T-helper 17 cell (primary cell): ENCODE results near the gene FYB1. TPM values are rescaled to one million over a fixed set of nuclear protein-coding genes. Genes with fewer than 3 reads are reported as not detected.

Experiments
- ATAC-seq: fragments of 150-1000 bp; cut with Tn5 transposase; 2 replicates; pipeline ENCODE4 v1.10.0; 2021; ENCODE audit warnings: mild to moderate bottlenecking, moderate library complexity
- DNase-seq, 3 donors: peaks; one replicate each; pipeline versions ENCODE4 v3.0.0 to v3.0.0-alpha.2; 2020 to 2021
- H3K9me3 ChIP-seq: one replicate; pipeline ENCODE4 v1.7.0; 2013; ENCODE audit warnings: low read length, mild to moderate bottlenecking; ENCODE audit not compliant: control insufficient read depth, poor library complexity, severe bottlenecking
- H3K27ac Mint-ChIP-seq: one replicate; pipeline ENCODE4 v1.8.0; 2022; ENCODE audit warnings: mild to moderate bottlenecking, moderate library complexity, mixed read lengths
- H3K27me3 Mint-ChIP-seq: one replicate; pipeline ENCODE4 v1.8.0; 2022; ENCODE audit warnings: mixed read lengths
- H3K36me3 Mint-ChIP-seq: one replicate; pipeline ENCODE4 v1.8.0; 2022; ENCODE audit warnings: low read depth, mixed read lengths
- H3K4me1 Mint-ChIP-seq: one replicate; pipeline ENCODE4 v1.8.0; 2022; ENCODE audit warnings: mild to moderate bottlenecking, mixed read lengths
- H3K4me3 Mint-ChIP-seq: one replicate; pipeline ENCODE4 v1.8.0; 2022; ENCODE audit warnings: mild to moderate bottlenecking, moderate library complexity, mixed read lengths
- total RNA-seq, 4 donors: library from RNA in 2 of 4; stranded (reverse) in 2 of 4; gene quantifications; one replicate each; pipeline ENCODE4 v1.2.3 and lab custom pipeline; 2022 to 2026

FYB1 gene
- total RNA-seq, 2 donors from 2014 or later, result 499 to 517 TPM

- DNase-seq (no peak), ATAC-seq (peak; percentile 55)
- Mint-ChIP-seq H3K36me3 (peaks cover 27% of the 10 kb centered on the region), H3K4me1 (peaks cover 52% of the 10 kb centered on the region), H3K27ac (peak overlapping the region; percentile 98), H3K4me3 (peak overlapping the region; percentile 39), H3K27me3 (no peaks in the 10 kb centered on the region)
- no peaks in the 10 kb centered on the region for H3K9me3 ChIP-seq
Observed at GRCh38 chr5:39148983-39149534, 70.3 kb downstream of the FYB1 start.

GRCh38 chr5:39146831-39147540 is 72.4 kb downstream of the FYB1 start:
- DNase-seq (no peak), ATAC-seq (no peak)
- Mint-ChIP-seq H3K4me1 (peaks cover 41% of the 10 kb centered on the region), H3K27me3 (no peaks in the 10 kb centered on the region), H3K4me3 (no peak overlapping the region), H3K27ac (peak overlapping the region; percentile 93), H3K36me3 (peaks cover 21% of the 10 kb centered on the region)
- H3K9me3 ChIP-seq, result no peaks in the 10 kb centered on the region

GRCh38 chr5:39143151-39143860 is 76.1 kb downstream of the FYB1 start:
- Mint-ChIP-seq H3K4me1 (peaks cover 28% of the 10 kb centered on the region), H3K27ac (no peak overlapping the region), H3K27me3 (no peaks in the 10 kb centered on the region), H3K36me3 (peaks cover 5% of the 10 kb centered on the region), H3K4me3 (no peak overlapping the region)
- DNase-seq (no peak), ATAC-seq (no peak)
- no peaks in the 10 kb centered on the region for H3K9me3 ChIP-seq

GRCh38 chr5:39140558-39141168 is 78.7 kb downstream of the FYB1 start:
- DNase-seq (no peak), ATAC-seq (no peak)
- H3K4me3 Mint-ChIP-seq, result no peak overlapping the region
- no peaks in the 10 kb centered on the region for H3K9me3 ChIP-seq
- H3K27me3 Mint-ChIP-seq, result no peaks in the 10 kb centered on the region
- peaks cover 8% of the 10 kb centered on the region for H3K36me3 Mint-ChIP-seq
- H3K4me1 Mint-ChIP-seq, result peaks cover 27% of the 10 kb centered on the region
- no peak overlapping the region for H3K27ac Mint-ChIP-seq

- H3K9me3 ChIP-seq, result no peaks in the 10 kb centered on the region
- Mint-ChIP-seq H3K27me3 (no peaks in the 10 kb centered on the region), H3K4me3 (no peak overlapping the region), H3K4me1 (peaks cover 24% of the 10 kb centered on the region), H3K27ac (peak overlapping the region; percentile 94), H3K36me3 (peaks cover 13% of the 10 kb centered on the region)
- DNase-seq (no peak), ATAC-seq (no peak)
Observed at GRCh38 chr5:39138892-39139291, 80.5 kb downstream of the FYB1 start.

GRCh38 chr5:39137819-39138451 is 81.4 kb downstream of the FYB1 start:
- no peaks in the 10 kb centered on the region for H3K27me3 Mint-ChIP-seq
- H3K4me3 Mint-ChIP-seq, result no peak overlapping the region
- H3K27ac Mint-ChIP-seq, result peak overlapping the region; percentile 94
- H3K36me3 Mint-ChIP-seq, result peaks cover 17% of the 10 kb centered on the region
- DNase-seq, result no peak
- peaks cover 29% of the 10 kb centered on the region for H3K4me1 Mint-ChIP-seq
- no peaks in the 10 kb centered on the region for H3K9me3 ChIP-seq
- ATAC-seq, result peak; percentile 57

- Mint-ChIP-seq H3K27ac (peak overlapping the region; percentile 94), H3K4me3 (no peak overlapping the region), H3K36me3 (peaks cover 17% of the 10 kb centered on the region), H3K27me3 (no peaks in the 10 kb centered on the region), H3K4me1 (peaks cover 29% of the 10 kb centered on the region)
- DNase-seq (no peak), ATAC-seq (no peak)
- no peaks in the 10 kb centered on the region for H3K9me3 ChIP-seq
Observed at GRCh38 chr5:39137391-39137790, 82.0 kb downstream of the FYB1 start.

GRCh38 chr5:39132792-39133191 is 86.6 kb downstream of the FYB1 start:
- Mint-ChIP-seq H3K27me3 (no peaks in the 10 kb centered on the region), H3K36me3 (peaks cover 28% of the 10 kb centered on the region), H3K4me3 (no peak overlapping the region), H3K4me1 (peaks cover 28% of the 10 kb centered on the region), H3K27ac (peak overlapping the region; percentile 93)
- DNase-seq (no peak), ATAC-seq (no peak)
- H3K9me3 ChIP-seq, result no peaks in the 10 kb centered on the region

GRCh38 chr5:39132128-39132447 is 87.3 kb downstream of the FYB1 start:
- DNase-seq (no peak), ATAC-seq (no peak)
- Mint-ChIP-seq H3K27ac (peak overlapping the region; percentile 93), H3K36me3 (peaks cover 27% of the 10 kb centered on the region), H3K4me1 (peaks cover 25% of the 10 kb centered on the region), H3K27me3 (no peaks in the 10 kb centered on the region), H3K4me3 (no peak overlapping the region)
- H3K9me3 ChIP-seq, result no peaks in the 10 kb centered on the region

GRCh38 chr5:39131210-39132127 is 87.9 kb downstream of the FYB1 start:
- Mint-ChIP-seq H3K36me3 (peaks cover 24% of the 10 kb centered on the region), H3K27me3 (no peaks in the 10 kb centered on the region), H3K4me1 (peaks cover 25% of the 10 kb centered on the region), H3K27ac (peak overlapping the region; percentile 93), H3K4me3 (peak overlapping the region; percentile 5)
- no peaks in the 10 kb centered on the region for H3K9me3 ChIP-seq
- no peak for ATAC-seq
- no peak for DNase-seq

- no peaks in the 10 kb centered on the region for H3K27me3 Mint-ChIP-seq
- H3K4me3 Mint-ChIP-seq, result no peak overlapping the region
- DNase-seq, result no peak
- no peak for ATAC-seq
- H3K36me3 Mint-ChIP-seq, result peaks cover 27% of the 10 kb centered on the region
- H3K9me3 ChIP-seq, result no peaks in the 10 kb centered on the region
- peaks cover 25% of the 10 kb centered on the region for H3K4me1 Mint-ChIP-seq
- H3K27ac Mint-ChIP-seq, result peak overlapping the region; percentile 93
Observed at GRCh38 chr5:39130716-39131115, 88.6 kb downstream of the FYB1 start.

GRCh38 chr5:39121922-39122321 is 97.4 kb downstream of the FYB1 start:
- no peaks in the 10 kb centered on the region for H3K27me3 Mint-ChIP-seq
- no peaks in the 10 kb centered on the region for H3K9me3 ChIP-seq
- H3K4me3 Mint-ChIP-seq, result no peak overlapping the region
- no peak for DNase-seq
- H3K27ac Mint-ChIP-seq, result peak overlapping the region; percentile 86
- H3K36me3 Mint-ChIP-seq, result peaks cover 15% of the 10 kb centered on the region
- H3K4me1 Mint-ChIP-seq, result peaks cover 14% of the 10 kb centered on the region
- no peak for ATAC-seq
